GM19193 (cell line): ENCODE results near the gene CHRND.

Experiments
- POLR2A ChIP-seq: IDR thresholded peaks from 4 replicates; pipeline ENCODE4 v1.6.1; 2011; ENCODE audit not compliant: insufficient read depth, insufficient read length; ENCODE audit errors: extremely low read depth

Gene CHRND

DNA sequence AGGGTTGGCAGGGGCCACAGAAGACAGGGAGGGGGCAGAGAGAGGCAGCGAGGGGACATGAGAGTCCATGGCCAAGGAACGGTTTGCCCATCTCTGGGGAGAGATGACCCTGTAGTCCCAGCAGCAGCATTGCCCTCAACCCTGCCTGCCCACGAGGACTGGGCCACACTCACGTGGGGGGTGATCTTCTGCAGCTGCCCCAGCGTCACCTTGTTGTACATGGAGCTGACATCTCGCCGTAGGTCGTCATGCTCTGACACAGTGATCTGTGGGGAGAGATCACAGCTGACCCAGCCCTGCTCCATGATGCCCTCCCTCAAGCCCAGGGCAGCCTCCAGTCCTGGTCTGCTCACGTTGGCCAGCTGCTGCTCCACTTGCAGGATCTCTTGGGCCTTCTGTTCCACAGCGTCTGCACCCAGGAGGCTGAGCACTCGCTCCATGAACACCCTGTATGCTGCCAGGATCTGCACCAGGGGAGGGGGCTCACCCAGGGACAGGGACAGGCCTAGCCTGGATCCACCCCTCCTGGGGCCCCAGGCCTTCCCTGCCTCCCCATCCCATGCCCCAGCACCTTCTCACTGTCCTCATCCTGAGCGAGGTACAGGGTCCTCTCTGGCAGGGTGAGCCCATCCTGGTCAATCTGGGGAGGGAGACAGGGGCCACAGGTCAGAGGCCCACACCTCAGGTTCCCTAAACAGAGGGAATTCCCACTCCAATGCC, 41.2 kb upstream of the CHRND start:
- no peak for TF ChIP-seq POLR2A

DNA sequence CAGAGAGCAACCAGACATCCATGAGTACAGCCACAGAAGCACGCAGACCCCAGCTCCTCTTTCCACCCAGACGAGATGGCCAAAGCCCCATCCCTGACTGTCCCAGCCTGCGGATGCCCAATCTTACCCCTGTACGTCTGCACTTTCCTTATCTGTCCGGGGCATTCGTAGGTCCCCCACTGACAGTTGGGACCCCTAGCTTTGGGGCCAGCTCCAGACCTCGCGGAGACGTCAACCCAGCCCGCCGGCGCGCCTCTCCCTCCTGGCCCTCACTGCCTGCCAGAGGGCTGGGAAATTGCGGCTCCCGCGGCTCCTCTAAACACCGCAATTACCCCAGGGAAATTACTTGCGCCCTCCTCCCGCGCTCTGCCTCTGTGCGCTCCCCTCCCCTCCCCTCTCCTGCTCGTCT, 40.6 kb upstream of the CHRND start:
- no peak for TF ChIP-seq POLR2A

DNA sequence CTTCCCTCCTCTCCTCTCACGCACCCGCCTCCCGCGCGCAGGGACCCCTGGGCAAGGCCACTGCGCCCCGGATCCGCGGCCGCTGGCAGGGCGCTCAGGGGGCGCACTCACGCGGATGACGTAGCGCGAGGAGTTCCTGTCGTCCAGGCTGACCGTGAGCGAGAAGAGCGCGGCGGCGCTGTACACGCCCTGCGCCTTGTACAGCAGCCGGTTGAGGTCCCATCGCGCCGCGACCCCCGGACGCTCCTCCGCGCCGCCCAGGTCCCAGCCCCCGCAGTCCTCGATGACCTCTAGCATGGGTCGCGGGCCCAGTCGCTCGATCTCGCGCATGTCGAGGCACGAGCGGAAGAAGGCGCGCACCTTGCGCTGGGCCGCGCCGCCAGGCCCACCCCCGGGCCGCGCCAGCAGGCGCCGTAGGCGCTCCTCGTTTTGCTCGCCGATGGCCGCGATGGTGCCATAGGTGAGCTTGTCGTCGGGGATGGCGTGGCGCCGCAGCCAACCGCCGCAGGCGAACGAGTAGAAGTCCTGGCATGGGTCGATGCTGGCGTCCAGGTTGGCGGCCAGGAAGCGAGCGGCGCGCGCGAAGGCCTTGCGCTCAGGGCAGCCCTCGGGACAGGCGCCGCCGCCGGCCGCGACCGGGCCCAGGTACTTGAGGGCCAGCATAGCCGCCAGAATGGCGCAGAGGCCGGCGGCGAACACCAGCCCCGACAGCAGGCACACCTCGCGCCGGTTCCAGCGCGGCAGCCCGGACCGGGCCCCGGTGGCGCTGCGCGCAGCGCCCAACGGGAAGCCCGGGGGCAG, 40.0 kb upstream of the CHRND start:
- TF ChIP-seq POLR2A: no peak

DNA sequence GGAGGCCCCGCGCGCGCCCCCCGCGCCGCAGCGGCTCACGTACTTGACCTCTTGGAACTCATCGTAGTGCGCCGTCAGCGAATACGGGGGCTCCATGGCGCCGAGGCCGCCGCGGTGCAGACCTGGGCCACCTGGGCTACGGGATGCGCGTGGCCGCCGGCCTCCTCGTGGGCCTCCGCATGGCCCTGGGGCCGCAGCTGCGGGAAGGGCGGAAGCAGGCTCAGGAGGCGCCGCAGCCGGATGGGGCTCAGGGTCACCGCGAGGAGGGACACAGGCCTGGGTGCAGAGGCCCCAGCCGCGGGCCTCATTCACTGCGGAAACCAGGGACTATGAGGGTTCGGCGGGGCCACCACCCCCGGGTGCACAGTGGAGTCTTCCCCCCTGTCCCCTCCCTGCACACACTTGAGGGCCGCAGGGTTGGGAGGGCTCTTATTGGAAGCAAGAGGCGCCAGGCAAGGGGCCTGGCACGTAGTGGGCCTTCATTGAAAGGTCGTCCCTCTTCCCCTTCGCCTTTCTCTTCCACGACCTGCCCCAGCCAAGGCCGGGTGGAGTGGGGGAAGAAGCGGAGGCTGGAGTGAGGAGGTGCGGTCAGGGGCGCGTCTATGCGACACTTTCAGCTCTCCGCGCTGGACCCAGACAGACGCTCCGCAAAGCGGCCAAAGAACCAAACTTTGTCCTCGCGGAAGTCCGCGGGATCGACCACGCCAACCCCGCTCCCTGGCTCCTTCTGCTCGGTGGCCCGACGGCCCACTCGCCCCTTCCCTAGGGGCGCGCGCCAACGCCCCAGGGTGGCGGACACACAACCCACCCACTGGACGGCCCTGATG, 39.2 kb upstream of the CHRND start:
- no peak for TF ChIP-seq POLR2A

DNA sequence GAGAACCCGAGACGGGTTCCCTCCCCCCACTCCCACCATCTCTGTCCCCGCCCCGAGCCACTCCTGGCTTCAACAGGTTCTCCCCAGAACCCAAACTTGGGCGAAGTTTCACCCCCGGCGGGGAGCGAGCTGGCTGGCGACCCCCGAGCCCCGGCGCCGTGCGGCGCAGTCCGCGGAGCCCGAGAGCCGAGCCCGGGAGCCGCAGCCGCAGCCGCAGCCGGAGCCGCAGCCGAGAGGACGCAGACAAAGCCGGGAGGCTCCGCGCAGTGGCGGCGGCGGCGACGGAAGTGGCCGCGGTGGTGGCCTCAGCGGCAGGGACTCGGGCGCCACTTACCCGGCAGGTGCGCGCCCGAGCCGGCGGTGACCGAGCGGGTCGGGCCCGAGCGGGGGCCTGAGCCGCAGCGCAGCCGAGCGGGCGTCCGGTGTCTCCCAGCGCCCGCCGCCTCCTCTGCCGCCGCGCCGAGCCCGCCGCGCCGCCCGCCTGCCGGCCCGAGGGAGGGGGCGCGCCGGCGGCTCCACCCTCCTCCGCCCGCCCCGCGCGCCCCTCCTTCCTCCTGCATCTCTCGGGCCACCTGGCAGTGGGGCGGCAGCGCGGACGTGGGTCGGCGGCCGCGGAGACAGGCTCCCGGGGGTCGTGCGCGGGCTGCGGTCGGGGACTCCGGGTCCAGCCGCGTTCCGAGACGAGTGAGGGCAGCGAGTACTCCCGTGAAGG, 38.4 kb upstream of the CHRND start, which contains the start of gene ECEL1:
ECEL1 (minus strand) TSS at position 450 of the 712 bp plus-strand sequence. CDS start 1,181 bp downstream, outside the sequence.
- no peak for TF ChIP-seq POLR2A

DNA sequence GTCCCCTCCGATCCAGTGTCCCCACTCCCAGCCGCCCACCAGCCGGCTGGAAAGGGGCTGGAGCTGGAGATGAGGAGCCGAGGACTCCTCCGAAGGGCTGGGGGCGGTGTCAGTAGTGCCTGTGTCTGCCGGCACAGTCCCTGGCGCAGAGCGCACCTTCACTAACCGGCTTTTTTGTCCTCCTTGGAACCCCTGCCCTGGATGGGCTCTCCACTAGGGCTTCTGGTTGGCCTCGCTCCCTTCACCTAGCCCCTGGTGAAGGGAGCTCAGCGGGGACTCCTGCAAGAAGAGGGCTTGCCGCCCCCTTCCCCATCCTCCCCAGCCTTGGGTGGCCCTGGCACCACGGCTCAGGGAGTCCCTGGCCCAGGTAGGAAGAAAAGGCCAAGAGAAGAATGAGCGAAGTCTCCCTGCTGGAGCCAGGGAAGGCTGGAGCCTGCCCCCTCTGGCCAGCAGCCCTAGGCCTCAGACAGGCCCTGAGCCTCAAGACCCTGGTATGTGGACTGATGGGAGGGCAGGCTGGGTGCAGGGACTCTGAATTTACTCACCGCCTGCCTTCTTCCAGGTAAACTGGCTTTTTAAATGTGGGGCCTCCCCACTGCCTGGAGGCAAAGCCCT, 37.8 kb upstream of the CHRND start:
- TF ChIP-seq POLR2A: no peak

DNA sequence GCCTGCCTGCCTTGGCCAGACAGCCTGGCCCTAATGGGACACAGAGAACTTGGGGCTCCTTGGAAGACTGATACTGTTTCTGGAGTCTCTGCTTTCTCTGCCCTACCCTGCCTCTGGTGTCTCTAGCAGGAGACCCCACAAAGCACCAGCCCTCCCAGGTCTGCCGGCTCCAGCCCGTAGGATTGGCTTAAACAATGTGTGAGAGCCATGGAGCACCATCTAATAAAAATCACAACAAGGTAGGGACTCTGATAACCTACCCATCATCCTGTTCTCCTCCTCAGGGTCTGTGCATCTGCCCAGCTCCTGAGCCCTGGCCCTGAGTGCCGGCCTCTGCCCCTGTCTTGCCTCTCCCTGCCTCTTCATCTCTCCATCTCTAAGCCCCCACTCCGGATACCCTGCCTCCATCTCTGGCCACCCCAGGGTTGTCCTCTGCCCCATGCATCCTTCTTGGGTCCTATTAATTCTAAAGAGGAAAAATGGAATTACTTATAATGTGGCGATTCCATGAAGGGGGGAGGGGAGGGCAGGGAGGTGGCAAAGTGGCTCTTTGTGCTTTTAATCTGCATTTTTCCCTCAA, 37.1 kb upstream of the CHRND start:
- no peak for TF ChIP-seq POLR2A

DNA sequence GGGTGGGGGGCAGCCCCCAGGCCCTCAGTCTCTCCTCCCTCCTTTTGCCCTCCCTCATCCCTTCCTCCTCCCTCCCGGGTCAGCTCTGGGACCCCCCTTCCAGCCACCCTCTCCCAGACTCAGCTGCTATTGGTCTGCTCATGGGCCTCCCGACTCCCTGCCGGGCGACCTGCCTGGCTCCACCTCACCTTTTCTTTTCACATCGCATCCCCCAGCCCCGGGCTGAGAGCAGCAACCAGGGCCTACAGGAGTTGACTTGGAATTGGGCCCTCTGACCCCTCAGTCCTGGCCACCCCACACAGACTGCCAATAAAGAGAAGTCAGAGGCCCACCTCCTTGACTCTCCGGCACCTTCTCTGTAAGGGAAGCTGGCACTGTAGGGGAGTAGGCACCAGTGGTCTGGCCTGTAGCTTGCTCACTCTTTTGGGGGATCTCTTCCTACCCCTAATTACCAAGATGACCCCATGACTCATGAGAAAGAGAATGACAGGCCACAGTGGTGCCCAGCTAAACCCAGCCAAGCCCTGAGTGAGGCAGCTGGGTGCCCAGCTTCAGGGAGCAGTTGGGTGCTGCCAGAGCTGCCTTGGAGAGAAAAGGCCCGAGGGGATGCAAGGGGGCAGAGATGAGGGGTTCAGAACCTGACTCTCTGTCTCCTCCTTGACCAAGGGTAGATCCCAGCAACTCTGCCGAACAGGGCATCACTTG, 36.3 kb upstream of the CHRND start:
- TF ChIP-seq POLR2A: no peak

DNA sequence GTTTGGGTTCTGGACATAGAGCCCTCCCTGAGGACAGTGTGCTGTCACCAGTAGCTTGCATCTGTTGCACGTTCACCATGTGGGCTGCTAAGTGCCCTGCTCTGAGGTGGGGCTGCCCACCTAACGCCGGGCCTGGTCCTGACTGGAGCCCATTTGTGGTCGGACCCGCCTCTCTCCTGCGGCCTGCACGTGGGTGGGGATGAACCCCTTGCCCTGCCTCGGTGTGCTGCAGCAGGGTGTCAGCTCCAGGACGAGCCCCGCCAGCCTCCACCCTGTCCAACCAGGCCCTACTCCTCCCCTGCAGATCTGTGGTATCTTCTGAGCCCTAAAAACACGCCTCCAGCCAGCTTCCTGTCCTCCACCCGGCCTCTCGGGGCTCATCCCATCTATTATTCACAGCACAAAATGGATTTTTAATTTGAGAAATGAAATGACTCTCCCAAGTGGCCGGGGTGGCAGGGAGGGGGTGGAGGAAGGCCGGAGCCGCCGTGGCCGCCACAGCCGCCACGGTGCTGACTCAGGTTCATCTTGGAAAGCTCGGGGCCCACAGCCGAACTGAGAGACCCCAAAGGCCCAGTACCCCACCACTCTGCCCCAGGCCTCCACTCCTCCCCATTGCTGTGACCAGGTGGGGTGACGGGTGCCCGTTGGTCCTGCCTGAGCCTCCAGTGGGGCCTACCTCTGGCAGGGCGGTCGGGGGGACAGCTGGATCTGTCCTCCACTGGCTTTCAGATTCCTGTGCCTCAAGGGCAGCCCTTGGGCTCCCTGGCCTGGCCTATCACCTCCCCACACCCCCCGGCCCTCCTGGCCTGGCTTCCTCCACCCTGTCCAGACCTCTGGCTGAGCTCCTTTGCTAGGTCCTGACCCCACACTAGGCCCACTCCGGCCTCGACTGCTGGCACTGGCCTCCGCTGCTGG, 35.5 kb upstream of the CHRND start:
- no peak for TF ChIP-seq POLR2A

DNA sequence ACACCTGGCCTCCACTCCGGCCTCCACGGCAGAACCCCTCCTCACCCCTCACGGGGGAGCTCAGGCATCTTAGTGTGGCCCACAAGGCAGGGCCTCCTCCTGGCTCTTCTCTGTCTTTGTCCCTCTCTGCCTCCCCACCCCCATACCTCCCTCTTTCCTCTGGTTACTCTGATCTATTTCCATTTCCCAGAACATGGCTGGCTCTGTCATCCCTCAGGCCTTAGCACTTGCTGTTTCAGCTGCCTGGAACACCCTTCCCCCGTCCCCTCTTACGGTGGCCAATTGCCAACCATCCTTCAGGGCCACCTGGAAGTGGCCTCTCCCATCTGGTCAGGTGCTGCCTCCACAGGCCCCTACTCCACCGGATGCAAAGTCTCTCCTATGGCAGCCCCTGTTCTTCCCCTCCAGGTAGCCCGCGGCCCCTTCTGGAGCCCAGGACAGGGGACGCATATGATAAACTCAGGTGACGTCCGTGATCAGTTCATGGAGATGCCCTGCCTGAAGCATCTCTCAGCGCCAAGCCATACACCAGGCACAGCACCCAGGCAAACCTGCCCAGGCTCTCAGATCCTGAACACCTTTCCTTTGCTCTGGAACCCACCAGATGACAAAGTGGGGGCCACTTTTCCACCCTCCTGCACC, 34.7 kb upstream of the CHRND start:
- TF ChIP-seq POLR2A: no peak

DNA sequence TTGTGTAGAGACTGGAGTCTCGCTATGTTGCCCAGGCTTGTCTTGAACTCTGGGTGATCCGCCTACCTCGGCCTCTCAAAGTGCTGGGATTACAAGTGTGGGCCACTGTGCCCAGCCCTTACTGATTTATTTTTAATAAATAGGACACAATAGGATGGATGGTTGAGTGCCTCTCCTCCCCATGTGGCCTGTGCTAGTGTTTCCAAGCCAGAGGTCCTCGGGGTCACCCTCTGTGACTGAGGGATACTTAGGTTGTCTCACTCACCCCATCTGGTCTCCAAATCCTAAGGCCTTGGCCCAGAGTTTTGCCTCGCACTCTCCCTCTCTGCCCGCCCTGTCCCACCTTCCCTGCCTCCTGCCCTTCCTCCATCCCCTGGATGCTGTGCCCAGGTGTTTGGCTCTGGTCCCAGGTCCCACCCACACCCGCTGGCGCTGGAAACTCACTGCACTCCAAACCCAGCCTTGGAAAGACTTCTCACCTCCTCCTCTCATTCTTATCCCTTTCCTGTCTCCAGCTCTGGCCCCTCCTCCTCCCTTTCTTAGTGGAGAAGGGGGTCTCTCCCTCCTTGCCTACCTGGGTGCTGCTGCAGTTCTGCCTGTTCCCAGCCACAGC, 33.6 kb upstream of the CHRND start:
- no peak for TF ChIP-seq POLR2A
